ENCODE measurements around the gene TMEM91. TPM values are rescaled to one million over a fixed set of nuclear protein-coding genes. Genes with fewer than 3 reads are reported as not detected.
A peak's percentile ranks its signal among the peaks of the same experiment; 100 is the strongest.

TMEM91 gene
- polyA plus RNA-seq, 1 of the 3 experiments (the other 2 are of a cell fraction), result 5.7 TPM

GRCh38 chr19:41431426-41432386 lies 55.4 kb downstream of the TMEM91 start:
- Histone ChIP-seq H3F3A (replicated peaks; ENCODE audit: insufficient read depth) (peaks cover 6% of the 10 kb centered on the region), H2AFZ (ENCODE audit: low read depth) (no peak overlapping the region), H3K27me3 (ENCODE audit: insufficient read depth) (no peaks in the 10 kb centered on the region), H3K9me2 (no peaks in the 10 kb centered on the region), H4K20me1 (ENCODE audit: insufficient read depth) (no peaks in the 10 kb centered on the region), H3K36me3 (replicated peaks in 1 of 2; ENCODE audit: control insufficient read depth in 1 of 2, insufficient read depth in 2 of 2, low read length in 1 of 2) (peaks cover 4 to 9% of the 10 kb centered on the region in 2 experiments), H3K4me1 (ENCODE audit: control insufficient read depth in 1 of 2, insufficient read depth in 2 of 2, low read depth in 1 of 2, low read length in 1 of 2) (peaks cover 0 to 7% of the 10 kb centered on the region in 2 experiments; a peak in 1 of 4 replicates), H3K4me3 (ENCODE audit: low read depth in 2 of 2, low read length in 1 of 2) (no peak overlapping the region; a peak in 1 of 4 replicates), H3K79me2 (ENCODE audit: insufficient read depth) (no peaks in the 10 kb centered on the region), H3K9me3 (no peaks in the 10 kb centered on the region), H3K4me2 (no peak overlapping the region), H3K27ac (ENCODE audit: low read depth in 2 of 2, low read length in 1 of 2) (no peak overlapping the region), H3K9ac (no peak overlapping the region)
- 89% methylated on average over 20 of the region's 23 CpGs for WGBS (ENCODE audit: low lambda C conversion rate)
- TF ChIP-seq RXRA (IDR thresholded peaks at IDR 0.05; ENCODE audit: borderline replicate concordance, low read depth), result no peak
- TF ChIP-seq RAD21 (IDR thresholded peaks at IDR 0.05; ENCODE audit: low read length), result peak; percentile 31; the same call in 1 of the 2 replicates
- no peak for TF ChIP-seq SMC3 (IDR thresholded peaks at IDR 0.05; ENCODE audit: low read depth, low read length)
- TF ChIP-seq CTCF (IDR thresholded peaks at IDR 0.05), result peak; percentile 33
- TF ChIP-seq GATA2 (CRISPR knock-in tag; IDR thresholded peaks at IDR 0.05), result no peak
- no peak for DNase-seq
- CTCF ChIA-PET, result interaction anchor here (1.0 to 1.8 kb wide), 5 partner anchors 8 to 112 kb away, joined by 3 to 8 read pairs (median 3); partner anchors contain the start of gene DMAC2
- POLR2A ChIA-PET, result no interaction called here

- no peak overlapping the region for H3K4me2 ChIP-seq
- peaks cover 5% of the 10 kb centered on the region; the same call in 1 of the 2 replicates for H3K79me2 ChIP-seq (ENCODE audit: insufficient read depth)
- H3K9me2 ChIP-seq, result no peaks in the 10 kb centered on the region
- ChIA-PET CTCF (no interaction called here), POLR2A (no interaction called here)
- no peak overlapping the region for H3K4me3 ChIP-seq (ENCODE audit: low read depth in 2 of 2, low read length in 1 of 2)
- TF ChIP-seq ELF1 (IDR thresholded peaks at IDR 0.05) (no peak), RXRA (IDR thresholded peaks at IDR 0.05; ENCODE audit: borderline replicate concordance, low read depth) (no peak), NRF1 (IDR thresholded peaks at IDR 0.05; ENCODE audit: low read depth, low read length) (no peak), REST (IDR thresholded peaks at IDR 0.05; ENCODE audit: low read depth, low read length) (no peak), MAX (IDR thresholded peaks at IDR 0.05; ENCODE audit: low read depth) (no peak), FOXJ3 (CRISPR knock-in tag; IDR thresholded peaks at IDR 0.05) (no peak)
- H3K27me3 ChIP-seq (ENCODE audit: insufficient read depth), result no peaks in the 10 kb centered on the region
- WGBS (ENCODE audit: low lambda C conversion rate), result 97% methylated on average over 11 of the region's 18 CpGs
- H3K27ac ChIP-seq (ENCODE audit: low read depth in 2 of 2, low read length in 1 of 2), result no peak overlapping the region
- DNase-seq, result no peak
- no peak overlapping the region for H2AFZ ChIP-seq (ENCODE audit: low read depth)
- H3F3A ChIP-seq (replicated peaks; ENCODE audit: insufficient read depth), result peaks cover 6% of the 10 kb centered on the region
- H3K9me3 ChIP-seq, result no peaks in the 10 kb centered on the region
- H3K36me3 ChIP-seq (replicated peaks in 1 of 2; ENCODE audit: control insufficient read depth in 1 of 2, insufficient read depth in 2 of 2, low read length in 1 of 2), result peaks cover 4 to 14% of the 10 kb centered on the region in 2 experiments
- H4K20me1 ChIP-seq (ENCODE audit: insufficient read depth), result no peaks in the 10 kb centered on the region
- no peak overlapping the region for H3K9ac ChIP-seq
- H3K4me1 ChIP-seq (ENCODE audit: control insufficient read depth in 1 of 2, insufficient read depth in 2 of 2, low read depth in 1 of 2, low read length in 1 of 2), result peaks cover 0 to 3% of the 10 kb centered on the region in 2 experiments; a peak in 1 of 4 replicates
Observed at GRCh38 chr19:41433171-41433570, 56.8 kb downstream of the TMEM91 start.

Other genes with a start within 250 kb of the TMEM91 start
- gene CYP2S1, start 183.3 kb upstream of the TMEM91 start, polyA plus RNA-seq (2012; rRNA removed), result 0.50 and 0.67 TPM in 2 replicates
- 78.8 and 82.6 TPM in 2 replicates for gene AXL, start 157.3 kb upstream of the TMEM91 start, polyA plus RNA-seq (2012; rRNA removed)
- gene HNRNPUL1, start 112.2 kb upstream of the TMEM91 start, polyA plus RNA-seq (2012; rRNA removed), result 34.2 and 41.5 TPM in 2 replicates
- gene CCDC97, start 66.4 kb upstream of the TMEM91 start, polyA plus RNA-seq (2012; rRNA removed), result 8.7 and 9.6 TPM in 2 replicates
- gene TGFB1, start 22.6 kb upstream of the TMEM91 start, polyA plus RNA-seq (2012; rRNA removed), result 13.5 and 25.5 TPM in 2 replicates
- gene B9D2, start 12.4 kb upstream of the TMEM91 start, polyA plus RNA-seq (2012; rRNA removed), result 9.0 and 13.3 TPM in 2 replicates
- 71.3 and 74.1 TPM in 2 replicates for gene EXOSC5, start 20.8 kb downstream of the TMEM91 start, polyA plus RNA-seq (2012; rRNA removed)
- gene BCKDHA, start 21.3 kb downstream of the TMEM91 start, polyA plus RNA-seq (2012; rRNA removed), result 16.3 and 30.9 TPM in 2 replicates
- gene B3GNT8, start 50.8 kb downstream of the TMEM91 start, polyA plus RNA-seq (2012; rRNA removed), result not detected in 2 replicates
- 70.2 and 71.4 TPM in 2 replicates for gene DMAC2, start 63.4 kb downstream of the TMEM91 start, polyA plus RNA-seq (2012; rRNA removed)
- gene ERICH4, start 66.6 kb downstream of the TMEM91 start, polyA plus RNA-seq (2012; rRNA removed), result not detected in 2 replicates
- gene CEACAM21, start 199.6 kb downstream of the TMEM91 start, polyA plus RNA-seq (2012; rRNA removed), result not detected in 2 replicates

All from SK-N-SH (cell line).